ENCODE results near the gene DGKG.

DGKG gene

DNA sequence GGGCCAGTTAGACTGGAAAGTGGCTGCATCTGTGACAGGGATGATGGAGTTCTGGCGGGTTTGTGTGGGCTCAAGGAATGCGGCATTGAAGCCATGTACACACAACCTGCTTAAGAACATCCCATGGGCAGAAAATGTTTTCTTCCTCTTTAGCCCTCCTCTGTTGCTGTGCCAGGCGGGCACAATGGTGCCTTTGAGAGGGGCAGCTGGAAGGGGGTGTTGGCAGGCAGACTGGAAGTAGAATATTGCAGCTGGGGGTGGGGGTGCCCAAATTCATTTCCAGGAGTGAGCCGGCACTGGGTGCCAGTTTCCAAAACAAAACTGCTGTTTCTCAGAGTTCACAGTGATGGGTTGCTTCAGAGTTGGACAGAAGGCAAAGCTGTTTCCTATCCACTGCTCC lies 161.3 kb downstream of the DGKG start:
- no peak for FAIRE-seq

GRCh38 chr3:186198442-186198841 lies 163.6 kb downstream of the DGKG start:
- FAIRE-seq, result no peak

DNA sequence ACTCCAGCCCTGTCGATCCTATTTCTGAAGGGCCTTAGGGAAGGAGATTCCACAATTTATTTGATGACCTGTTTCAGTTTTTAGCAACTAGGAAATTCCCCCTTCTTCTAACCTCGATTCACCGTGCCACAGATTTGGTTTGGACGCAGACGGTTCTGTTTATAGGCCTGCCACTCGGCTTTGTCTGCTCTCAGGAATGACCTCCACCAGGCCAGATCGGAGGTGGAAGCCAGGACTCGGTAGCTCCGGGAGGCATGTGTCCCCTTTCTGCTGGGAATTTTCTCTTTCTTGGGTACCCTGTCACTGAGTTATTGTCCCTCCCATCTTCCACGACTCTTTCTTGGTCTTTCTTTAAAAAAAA lies 167.6 kb downstream of the DGKG start:
- no peak for FAIRE-seq

GRCh38 chr3:186193534-186194450 lies 168.2 kb downstream of the DGKG start:
- FAIRE-seq, result no peak

GRCh38 chr3:186192823-186193222 lies 169.2 kb downstream of the DGKG start:
- FAIRE-seq, result no peak

DNA sequence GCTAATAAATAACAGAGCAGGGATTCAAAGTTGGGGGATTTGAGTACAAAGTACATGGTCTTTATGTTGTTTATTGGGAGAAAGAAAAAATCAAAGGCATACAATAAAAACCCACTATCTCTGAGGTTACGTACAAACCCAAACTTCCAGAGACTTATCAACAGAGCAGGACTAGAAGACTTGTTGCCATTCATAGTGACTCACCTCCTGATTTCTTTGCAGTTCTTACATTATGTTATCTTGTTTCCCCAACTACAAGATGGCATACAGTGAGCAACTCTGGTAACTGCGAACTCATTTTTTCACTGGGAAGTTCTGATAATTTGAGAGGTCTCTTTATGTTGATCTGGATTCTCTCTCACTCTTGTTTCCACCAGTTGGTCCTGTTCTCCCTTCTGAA lies 172.5 kb downstream of the DGKG start:
- FAIRE-seq, result no peak

DNA sequence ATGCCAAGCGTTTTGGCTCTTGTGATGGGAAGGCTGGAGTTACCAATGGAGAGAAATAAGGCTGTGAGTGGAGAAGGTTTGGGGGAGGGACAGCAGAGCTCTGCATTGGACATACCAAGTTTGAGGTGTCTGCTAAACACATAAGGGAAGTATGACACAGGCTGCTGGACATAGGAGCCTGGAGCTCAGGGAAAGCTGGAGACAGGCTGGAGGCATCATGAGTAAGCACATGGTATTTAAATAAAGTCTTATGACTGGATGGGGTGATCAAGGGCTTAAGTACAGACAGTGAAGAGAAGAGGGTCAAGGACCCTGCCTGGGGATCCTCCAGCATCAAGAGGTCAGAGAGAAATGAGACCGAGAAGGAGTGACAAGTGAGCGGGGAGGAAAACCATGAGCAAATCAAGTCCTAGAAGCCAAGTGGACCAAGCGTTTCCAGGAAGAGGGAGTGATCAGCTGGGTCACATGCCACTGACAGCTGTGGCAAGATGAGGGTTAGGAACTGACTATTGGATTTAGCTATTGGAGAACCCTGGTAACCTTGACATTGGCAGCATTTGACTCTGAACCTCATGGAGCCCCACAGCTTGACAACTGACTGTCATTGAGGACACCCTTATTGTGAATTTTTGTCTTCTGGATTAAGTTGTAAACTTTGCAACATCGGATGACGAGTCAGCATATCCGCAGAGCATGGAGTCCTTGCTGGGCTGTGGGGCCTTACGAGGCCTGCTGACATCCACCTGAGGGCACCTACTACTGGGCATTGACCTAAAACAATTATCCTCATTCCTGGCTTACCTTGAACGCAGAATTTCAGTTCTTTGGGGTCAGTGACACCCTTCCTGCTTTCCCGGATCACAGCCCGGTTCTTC lies 174.4 kb downstream of the DGKG start:
- no peak for FAIRE-seq

DNA sequence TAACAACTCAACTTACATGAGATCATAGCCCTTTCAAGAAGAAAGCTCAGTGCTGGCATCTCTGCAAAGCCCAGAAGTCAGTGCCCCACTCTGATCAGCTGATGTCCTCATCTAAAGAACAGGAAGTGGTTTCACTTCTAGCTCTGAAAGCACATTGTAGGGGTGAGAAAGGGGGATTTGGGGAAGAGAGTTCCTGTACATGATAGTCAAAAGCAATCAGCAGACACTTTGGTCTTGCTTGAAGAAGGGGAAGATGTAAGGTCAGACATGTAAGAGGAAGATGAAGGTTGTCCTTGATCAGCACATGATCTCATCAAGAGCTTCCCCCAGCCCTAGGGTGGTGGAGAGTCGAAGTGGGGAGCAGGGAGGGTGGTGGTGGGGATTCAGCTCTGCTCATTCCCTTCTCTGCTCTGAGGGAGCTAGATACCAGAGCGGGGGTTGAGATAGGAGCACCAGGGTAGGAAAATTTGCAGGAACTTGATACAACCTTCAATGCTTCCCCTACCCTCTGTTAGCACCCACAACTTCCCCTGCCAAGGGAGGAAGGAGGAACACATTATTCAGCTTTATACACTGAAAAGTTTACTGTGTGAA lies 176.7 kb downstream of the DGKG start:
- FAIRE-seq, result no peak

DNA sequence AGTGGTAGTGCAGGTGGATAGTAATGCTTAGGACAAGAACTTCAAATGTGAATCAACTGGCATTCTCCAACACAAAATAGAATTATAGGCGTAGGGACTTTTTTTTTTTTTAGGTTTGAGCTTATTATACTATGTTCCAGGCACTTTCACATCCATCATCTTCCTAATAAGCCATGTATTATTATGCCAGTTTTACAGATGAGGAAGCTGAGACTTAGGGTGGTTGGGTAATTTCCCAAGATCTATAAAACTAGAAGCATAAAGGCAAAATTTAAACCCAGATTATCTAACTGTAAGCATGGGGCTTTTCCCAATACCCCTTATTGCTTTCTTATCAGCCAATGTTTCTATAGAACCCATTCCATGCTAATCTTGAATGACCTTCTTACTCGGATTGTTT lies 178.0 kb downstream of the DGKG start:
- FAIRE-seq, result no peak

DNA sequence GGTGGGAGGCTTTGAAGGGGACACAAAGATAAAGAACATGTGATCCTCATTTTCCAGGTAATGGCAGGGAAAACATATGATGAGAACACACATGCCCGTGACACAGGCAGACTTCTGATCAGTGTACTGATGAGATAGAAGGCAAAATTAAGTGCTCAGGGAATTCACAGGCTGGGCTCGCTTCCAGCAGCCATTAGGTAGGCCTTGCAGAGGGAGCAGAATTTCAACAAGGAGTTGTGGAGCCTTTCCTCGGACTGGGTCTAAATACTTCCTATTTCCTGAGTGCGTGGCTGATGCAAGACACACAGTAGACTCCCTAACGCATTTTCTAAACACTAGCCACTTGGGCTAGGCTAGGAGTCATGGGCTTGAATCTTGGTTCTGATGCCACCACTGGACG lies 179.2 kb downstream of the DGKG start:
- FAIRE-seq, result peak; percentile 9

GRCh38 chr3:186181901-186182300 lies 180.1 kb downstream of the DGKG start:
- FAIRE-seq, result no peak

DNA sequence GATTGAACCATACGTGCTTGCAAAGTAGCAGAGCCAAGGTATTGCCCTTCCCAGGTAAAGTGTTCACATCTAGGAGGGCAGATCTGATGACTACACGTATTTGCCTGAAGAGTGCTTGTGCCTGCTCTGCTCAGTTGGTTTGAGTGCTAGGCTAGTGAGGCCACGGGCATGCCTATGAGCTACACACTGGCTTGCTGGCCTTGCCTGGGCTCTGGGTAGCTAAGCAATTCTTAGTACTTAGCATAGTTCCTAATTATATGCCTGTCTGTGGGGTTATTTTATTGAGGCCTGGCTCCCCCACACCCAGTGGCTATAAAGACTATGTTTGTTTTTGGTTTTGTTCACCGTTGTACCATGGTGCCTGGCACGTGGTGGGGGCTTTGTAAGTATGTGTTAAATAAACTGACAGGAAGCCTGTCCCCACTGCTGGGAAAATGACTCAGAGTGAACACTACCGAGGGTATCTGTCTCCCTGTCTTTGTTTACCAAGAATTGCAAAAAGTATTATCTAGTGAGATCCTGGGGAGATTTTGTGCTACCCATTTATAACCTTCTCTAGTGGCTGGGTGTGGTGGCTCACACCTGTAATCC lies 181.0 kb downstream of the DGKG start:
- no peak for FAIRE-seq

- FAIRE-seq, result no peak
Observed at GRCh38 chr3:186180151-186180550, 181.9 kb downstream of the DGKG start.

GRCh38 chr3:186178412-186178811 lies 183.6 kb downstream of the DGKG start:
- FAIRE-seq, result no peak

DNA sequence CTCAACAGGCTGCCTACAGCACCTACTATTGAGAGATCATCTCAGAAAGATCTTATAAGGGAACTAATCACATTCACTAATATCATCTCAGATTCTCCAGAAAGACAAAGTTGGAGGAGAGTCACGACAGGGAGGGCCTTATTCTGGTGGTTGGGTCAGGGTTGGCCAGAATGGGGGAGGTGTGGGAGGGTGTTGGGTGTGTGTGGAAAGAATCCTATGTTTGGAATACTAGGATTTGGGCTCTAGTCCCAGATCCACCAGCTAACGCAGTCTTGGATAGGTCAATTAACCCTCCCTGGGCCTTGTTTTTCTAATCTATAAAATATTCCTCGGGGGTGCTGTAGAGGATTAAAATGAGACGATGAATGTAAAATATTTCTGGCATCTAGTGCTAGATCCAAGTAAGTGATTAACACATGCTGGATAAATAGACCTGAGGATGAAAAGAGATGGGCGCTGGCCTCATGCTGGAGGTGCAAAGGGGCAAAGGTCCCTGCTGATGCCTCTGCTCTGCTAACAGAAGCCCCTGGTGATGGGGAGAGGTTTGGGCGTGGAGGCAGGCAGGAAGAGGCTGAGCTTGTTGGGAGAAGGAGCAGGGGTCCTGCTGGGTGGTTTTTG lies 185.6 kb downstream of the DGKG start:
- no peak for FAIRE-seq

DNA sequence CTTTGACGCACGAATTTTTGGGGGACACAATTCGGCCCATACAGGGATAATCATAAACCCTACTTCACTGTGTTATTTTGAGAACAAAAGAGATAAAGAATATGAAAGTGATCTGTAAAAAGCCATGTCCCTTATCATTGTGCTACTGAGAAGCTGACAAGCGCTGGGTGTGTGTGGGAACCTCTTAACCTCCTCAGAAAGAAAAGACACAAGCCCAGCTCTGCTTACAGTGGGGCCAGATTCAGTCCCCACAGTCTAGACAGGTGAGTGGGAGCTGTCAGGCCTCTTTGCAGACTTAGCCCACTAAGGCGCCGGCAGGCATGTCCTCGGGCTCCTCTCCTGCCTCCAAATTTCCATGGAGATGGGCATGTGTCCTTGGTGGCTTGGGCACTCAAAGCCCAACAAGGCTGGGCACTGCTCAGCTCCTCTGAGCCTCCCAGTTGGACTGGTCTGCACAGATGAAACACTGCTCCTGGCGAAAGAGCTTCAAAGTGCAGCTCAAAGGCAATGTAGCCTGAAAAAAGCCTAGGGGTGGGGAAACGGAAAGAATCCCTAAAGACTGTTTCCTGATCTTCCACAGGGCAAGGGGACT lies 188.7 kb downstream of the DGKG start:
- FAIRE-seq, result no peak

GRCh38 chr3:186172353-186172752 lies 189.7 kb downstream of the DGKG start:
- FAIRE-seq, result no peak

DNA sequence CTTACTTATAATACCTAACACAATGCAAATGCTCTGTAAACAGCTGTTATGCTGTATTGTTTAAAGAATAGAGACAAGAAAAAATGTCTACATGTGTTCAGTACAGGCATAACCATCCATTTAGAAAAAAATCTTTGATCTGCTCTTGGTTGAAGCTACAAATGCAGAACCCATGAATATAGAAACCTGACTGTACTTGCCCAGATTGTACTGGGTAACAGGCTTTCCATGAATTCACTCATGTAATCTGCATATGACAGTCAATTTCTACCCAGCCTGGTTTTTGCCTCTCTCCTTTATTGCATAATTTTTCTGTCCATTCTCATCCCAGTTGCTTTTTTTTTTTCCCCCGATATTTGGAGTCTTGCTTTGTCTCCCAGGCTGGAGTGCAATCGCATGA lies 190.5 kb downstream of the DGKG start:
- no peak for FAIRE-seq

GRCh38 chr3:186170516-186170915 lies 191.5 kb downstream of the DGKG start:
- no peak for FAIRE-seq

DNA sequence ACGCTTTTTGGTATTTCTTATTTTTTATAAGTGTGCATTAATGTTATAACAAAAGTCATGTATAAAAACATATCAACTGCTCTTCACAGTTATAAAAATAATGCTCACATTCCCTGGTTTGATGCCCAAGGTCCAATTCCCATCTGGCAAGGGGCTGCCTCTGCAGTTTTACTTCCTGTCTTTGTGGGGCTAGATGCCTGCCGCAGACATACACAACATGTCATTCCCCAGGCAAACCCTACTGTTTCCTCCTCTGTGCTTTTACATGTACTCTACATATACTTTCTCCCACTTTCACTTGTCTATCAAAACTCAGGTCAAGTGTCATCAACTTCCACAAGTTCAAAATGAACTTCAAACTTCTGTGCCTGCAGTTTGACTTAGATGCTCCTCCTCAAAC lies 192.7 kb downstream of the DGKG start:
- no peak for FAIRE-seq

DNA sequence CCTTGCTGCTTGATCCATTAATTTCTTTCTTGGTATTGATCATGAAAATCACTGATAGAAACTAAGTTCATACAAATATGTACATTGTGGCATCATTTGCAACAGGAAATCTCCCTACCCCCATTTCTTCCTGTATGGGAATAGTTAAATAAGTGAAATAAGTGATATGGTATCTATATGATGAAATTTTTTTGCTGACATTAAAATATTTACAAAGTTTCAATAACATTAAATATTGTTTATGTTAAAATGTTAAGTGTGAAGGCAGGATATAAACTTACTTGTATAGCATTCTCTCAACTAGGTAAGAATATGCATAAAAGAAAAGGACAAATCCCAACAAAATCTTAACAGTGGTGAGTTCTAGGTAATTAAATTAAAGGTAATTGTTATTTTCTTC lies 193.1 kb downstream of the DGKG start:
- FAIRE-seq, result no peak

- no peak for FAIRE-seq
Observed at GRCh38 chr3:186167646-186168395, 194.2 kb downstream of the DGKG start.

Measured in islet of Langerhans (tissue), 1 donor.